Activated CD4-positive, alpha-beta memory T cell treated with anti-CD3 and anti-CD28 coated beads, Interleukin-2, amount 10 ng/mL, durations not matched to agents 7 days and 5 days (primary cell): ENCODE data around the gene TBC1D22B. TPM values are rescaled to one million over a fixed set of nuclear protein-coding genes. Genes with fewer than 3 reads are reported as not detected.

ENCODE experiments used
- CTCF ChIA-PET: fragments of 350-600 bp; sonication (Branson Sonifier 250); formaldehyde crosslinking; loops from one replicate; lab custom pipeline; 2021; ENCODE audit warnings: antibody characterized with exemption, inconsistent platforms; lab: Charles Lee
- POLR2A ChIA-PET: fragments of 350-600 bp; sonication (Branson Sonifier 250); formaldehyde crosslinking; loops from one replicate; lab custom pipeline; 2021; ENCODE audit warnings: antibody characterized with exemption; lab: Charles Lee
- DNase-seq: peaks from one replicate; pipeline ENCODE4 v3.0.0-alpha.2; 2020
- H3K27ac Mint-ChIP-seq: one replicate; pipeline ENCODE4 v1.8.0; 2021; ENCODE audit warnings: mild to moderate bottlenecking, mixed read lengths
- H3K27me3 Mint-ChIP-seq: one replicate; pipeline ENCODE4 v1.8.0; 2021; ENCODE audit warnings: mixed read lengths
- H3K36me3 Mint-ChIP-seq: one replicate; pipeline ENCODE4 v1.8.0; 2021; ENCODE audit warnings: low read depth, mixed read lengths
- H3K4me1 Mint-ChIP-seq: one replicate; pipeline ENCODE4 v1.8.0; 2021; ENCODE audit warnings: mixed read lengths
- H3K4me3 Mint-ChIP-seq: one replicate; pipeline ENCODE4 v1.8.0; 2021; ENCODE audit warnings: mild to moderate bottlenecking, mixed read lengths
- H3K9me3 Mint-ChIP-seq: one replicate; pipeline ENCODE4 v1.8.0; 2021; ENCODE audit warnings: mixed read lengths
- total RNA-seq, 2 experiments: library from RNA; stranded (reverse); gene quantifications; one replicate each; pipeline ENCODE4 v1.2.3, GENCODE V29; 2021

The TBC1D22B gene
- total RNA-seq, 2 experiments from 2014 or later = 16.5 TPM

GRCh38 chr6:37242429-37243052 lies 15.0 kb upstream of the TBC1D22B start:
- no peaks in the 10 kb centered on the region for H3K36me3 Mint-ChIP-seq

DNA sequence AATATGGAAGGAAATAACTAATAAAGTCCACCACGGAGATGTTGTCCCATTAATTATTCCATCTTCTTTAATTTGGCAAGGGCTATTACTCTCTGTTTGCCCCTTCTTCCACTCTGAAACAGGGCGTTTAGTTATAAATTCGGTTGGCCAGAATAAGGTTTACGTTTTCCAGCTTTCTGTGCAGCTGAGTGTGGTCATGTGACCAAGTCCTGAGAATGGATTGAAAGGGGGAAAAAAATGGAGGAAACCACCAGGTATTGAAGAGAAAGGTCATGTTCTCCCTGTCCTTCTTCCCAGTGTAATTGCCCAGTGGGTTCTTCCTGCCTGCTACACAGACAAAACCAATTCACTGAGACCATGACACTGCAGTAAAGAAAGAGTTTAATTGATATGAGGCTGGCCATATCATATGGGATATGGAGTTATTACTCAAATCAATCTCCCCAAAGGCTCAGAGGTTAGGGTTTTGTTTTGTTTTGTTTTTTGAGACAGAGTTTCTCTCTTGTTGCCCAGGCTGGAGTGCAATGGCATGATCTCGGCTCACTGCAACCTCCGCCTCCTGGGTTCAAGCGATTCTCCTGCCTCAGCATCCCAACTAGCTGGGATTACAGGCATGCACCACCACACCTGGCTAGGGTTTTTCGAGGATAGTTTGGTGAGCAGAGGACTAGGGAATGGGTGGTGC lies 14.3 kb upstream of the TBC1D22B start:
- no peak overlapping the region for H3K4me3 Mint-ChIP-seq
- DNase-seq = no peak
- CTCF ChIA-PET = no interaction called here
- H3K36me3 Mint-ChIP-seq = no peaks in the 10 kb centered on the region
- no peaks in the 10 kb centered on the region for H3K27me3 Mint-ChIP-seq
- no peaks in the 10 kb centered on the region for H3K9me3 Mint-ChIP-seq
- POLR2A ChIA-PET = no interaction called here
- H3K4me1 Mint-ChIP-seq = peaks cover 18% of the 10 kb centered on the region
- H3K27ac Mint-ChIP-seq = no peak overlapping the region

More at GRCh38 chr6:37242429-37243052, 15.0 kb upstream of the TBC1D22B start:
- ChIA-PET POLR2A (interaction anchor here (0.6 kb wide), 1 partner anchor 69 kb away, joined by 3 read pairs; no protein-coding TSS in a partner anchor), CTCF (interaction anchor here (0.8 kb wide), 1 partner anchor 224 kb away, joined by 3 read pairs; no protein-coding TSS in a partner anchor)
- Mint-ChIP-seq H3K4me3 (no peak overlapping the region), H3K27me3 (no peaks in the 10 kb centered on the region), H3K9me3 (no peaks in the 10 kb centered on the region), H3K27ac (no peak overlapping the region), H3K4me1 (peaks cover 22% of the 10 kb centered on the region)
- DNase-seq = no peak

DNA sequence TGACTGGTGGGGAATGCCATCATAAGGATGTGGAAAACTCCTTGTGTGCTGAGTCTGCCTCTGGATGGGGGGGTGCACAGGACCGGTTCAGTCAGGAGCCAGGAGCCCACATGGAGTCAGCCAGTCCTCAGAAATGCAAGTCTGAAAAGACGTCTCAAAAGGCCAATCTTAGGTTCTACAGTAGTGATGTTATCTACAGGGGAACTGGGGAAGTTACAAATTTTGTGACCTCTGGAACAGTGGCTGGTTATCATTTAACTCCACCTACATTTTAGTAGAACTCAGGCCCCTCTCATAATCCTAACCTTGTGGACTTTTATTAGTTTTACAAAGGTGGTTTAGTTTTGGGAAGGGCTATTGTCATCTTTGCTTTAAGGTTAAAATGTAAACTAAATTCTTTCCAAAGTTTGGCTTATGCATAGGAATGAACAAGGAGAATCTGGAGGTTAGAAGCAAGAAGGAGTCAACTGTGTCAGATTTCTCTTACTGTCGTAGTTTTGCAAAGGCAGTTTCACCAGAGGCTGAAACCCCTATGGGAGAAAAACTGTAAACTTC lies 13.7 kb upstream of the TBC1D22B start:
- Mint-ChIP-seq H3K36me3 (no peaks in the 10 kb centered on the region), H3K9me3 (no peaks in the 10 kb centered on the region), H3K4me1 (peaks cover 14% of the 10 kb centered on the region), H3K27me3 (no peaks in the 10 kb centered on the region), H3K27ac (no peak overlapping the region), H3K4me3 (no peak overlapping the region)
- ChIA-PET CTCF (no interaction called here), POLR2A (interaction anchor here (1.1 kb wide), 1 partner anchor 14 kb away, joined by 3 read pairs; the partner anchor contains the start of gene TBC1D22B)
- DNase-seq = no peak

- H3K4me3 Mint-ChIP-seq = no peak overlapping the region
Observed at GRCh38 chr6:37244430-37245310, 12.9 kb upstream of the TBC1D22B start.

GRCh38 chr6:37251211-37251780 lies 6.3 kb upstream of the TBC1D22B start:
- H3K27me3 Mint-ChIP-seq = no peaks in the 10 kb centered on the region
- H3K4me3 Mint-ChIP-seq = no peak overlapping the region
- ChIA-PET POLR2A (no interaction called here), CTCF (interaction anchor here (2.0 kb wide), 1 partner anchor 63 kb away, joined by 5 read pairs; no protein-coding TSS in a partner anchor)
- no peak for DNase-seq
- H3K27ac Mint-ChIP-seq = no peak overlapping the region
- peaks cover 3% of the 10 kb centered on the region for H3K36me3 Mint-ChIP-seq
- H3K4me1 Mint-ChIP-seq = peaks cover under 1% of the 10 kb centered on the region
- no peaks in the 10 kb centered on the region for H3K9me3 Mint-ChIP-seq

More at GRCh38 chr6:37244430-37245310, 12.9 kb upstream of the TBC1D22B start:
- Mint-ChIP-seq H3K36me3 (no peaks in the 10 kb centered on the region), H3K4me1 (peaks cover 11% of the 10 kb centered on the region), H3K9me3 (no peaks in the 10 kb centered on the region), H3K27me3 (no peaks in the 10 kb centered on the region), H3K27ac (no peak overlapping the region)
- POLR2A ChIA-PET = interaction anchor here (1.1 kb wide), 1 partner anchor 13 kb away, joined by 3 read pairs; the partner anchor contains the start of gene TBC1D22B
- CTCF ChIA-PET = no interaction called here
- DNase-seq = no peak

DNA sequence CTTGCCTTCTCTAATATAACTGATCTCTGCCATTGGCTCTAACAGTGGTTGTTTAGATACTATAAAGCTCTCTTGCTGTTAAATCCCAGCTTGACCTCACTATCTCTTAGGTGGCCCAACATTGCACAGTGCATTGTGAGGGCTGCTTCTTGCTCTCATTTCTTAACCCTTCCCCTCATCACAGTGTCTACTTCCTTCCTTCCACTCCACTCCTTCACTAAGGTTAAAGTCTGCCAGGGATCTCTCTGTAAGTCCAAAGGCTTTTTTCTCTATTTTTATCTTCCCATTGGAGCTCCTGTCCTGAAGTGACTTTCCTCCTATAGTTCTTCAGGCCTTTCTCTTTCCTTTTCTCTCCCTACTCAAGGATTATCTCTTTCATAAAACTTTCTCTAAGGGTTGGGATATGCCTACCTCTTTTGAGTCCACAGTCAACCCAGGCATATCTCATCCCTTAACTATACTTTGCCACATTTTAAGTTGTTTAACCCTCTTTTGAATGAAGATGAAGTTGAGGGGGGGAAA lies 4.0 kb upstream of the TBC1D22B start:
- POLR2A ChIA-PET = interaction anchor here (1.3 kb wide), 1 partner anchor 16 kb away, joined by 3 read pairs; no protein-coding TSS in a partner anchor
- no peaks in the 10 kb centered on the region for H3K27me3 Mint-ChIP-seq
- DNase-seq = no peak
- no peaks in the 10 kb centered on the region for H3K9me3 Mint-ChIP-seq
- CTCF ChIA-PET = no interaction called here
- peaks cover 13% of the 10 kb centered on the region for H3K4me1 Mint-ChIP-seq
- H3K36me3 Mint-ChIP-seq = peaks cover 3% of the 10 kb centered on the region
- H3K27ac Mint-ChIP-seq = no peak overlapping the region
- H3K4me3 Mint-ChIP-seq = no peak overlapping the region

DNA sequence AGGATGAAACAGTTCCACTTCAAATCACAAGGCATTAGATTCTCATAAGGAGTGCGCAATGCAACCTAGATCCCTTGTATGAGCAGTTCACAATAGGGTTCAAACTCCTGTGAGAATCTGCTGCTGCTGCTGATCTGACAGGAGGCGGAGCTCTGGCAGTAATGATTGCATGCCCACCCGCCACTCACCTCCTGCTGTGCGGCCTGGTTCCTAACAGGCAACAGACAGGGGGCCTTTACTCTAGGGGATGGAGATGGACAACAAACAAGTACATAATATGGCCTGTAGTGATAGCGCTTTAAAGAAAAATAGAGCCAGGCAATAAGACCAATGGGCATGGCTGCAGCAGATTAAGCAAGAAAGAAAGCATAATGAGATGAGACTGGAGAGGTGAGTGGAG lies 2.7 kb upstream of the TBC1D22B start:
- H3K36me3 Mint-ChIP-seq = peaks cover 3% of the 10 kb centered on the region
- ChIA-PET POLR2A (interaction anchor here (0.7 to 1.3 kb wide), 2 partner anchors 15 to 113 kb away, joined by 3 read pairs; no protein-coding TSS in a partner anchor), CTCF (interaction anchor here (0.6 to 1.5 kb wide), 2 partner anchors 35 to 443 kb away, joined by 3 read pairs; partner anchors contain the start of gene MDGA1)
- no peaks in the 10 kb centered on the region for H3K9me3 Mint-ChIP-seq
- H3K4me3 Mint-ChIP-seq = no peak overlapping the region
- H3K4me1 Mint-ChIP-seq = peaks cover 24% of the 10 kb centered on the region
- H3K27me3 Mint-ChIP-seq = no peaks in the 10 kb centered on the region
- H3K27ac Mint-ChIP-seq = no peak overlapping the region
- no peak for DNase-seq

- no peaks in the 10 kb centered on the region for H3K27me3 Mint-ChIP-seq
- peak overlapping the region; percentile 25 for H3K4me3 Mint-ChIP-seq
- CTCF ChIA-PET = interaction anchor here (1.0 to 2.8 kb wide), 4 partner anchors 47 to 371 kb away, joined by 3 to 13 read pairs (median 4); partner anchors contain the start of gene C6orf89
- peaks cover 38% of the 10 kb centered on the region for H3K4me1 Mint-ChIP-seq
- H3K36me3 Mint-ChIP-seq = peaks cover 7% of the 10 kb centered on the region
- DNase-seq = no peak
- H3K27ac Mint-ChIP-seq = no peak overlapping the region
- POLR2A ChIA-PET = interaction anchor here (0.7 to 3.8 kb wide), 21 partner anchors 12 to 562 kb away, joined by 3 to 19 read pairs (median 4); partner anchors contain the start of genes CMTR1, MTCH1, PPIL1 and RNF8
- H3K9me3 Mint-ChIP-seq = no peaks in the 10 kb centered on the region
Observed at GRCh38 chr6:37256692-37257319, 766 bp upstream of the TBC1D22B start.

DNA sequence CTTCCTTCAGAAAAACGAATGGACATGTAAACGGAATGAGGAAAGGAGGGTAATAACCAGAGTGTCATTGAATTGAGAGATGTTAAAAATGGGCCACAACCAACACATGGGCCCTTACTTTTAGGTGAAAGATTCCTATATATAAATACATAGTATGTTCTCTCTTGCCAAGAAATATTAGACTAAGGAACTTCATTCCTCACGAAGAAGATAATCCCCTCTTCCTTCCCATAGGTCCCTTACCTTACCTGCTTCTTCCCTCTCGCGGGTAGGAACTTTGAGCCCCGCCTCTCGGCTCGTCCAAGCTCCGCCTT lies 295 bp upstream of the TBC1D22B start:
- POLR2A ChIA-PET = interaction anchor here (0.7 to 3.8 kb wide), 26 partner anchors 13 to 662 kb away, joined by 3 to 19 read pairs (median 4); partner anchors contain the start of genes C6orf89, CMTR1, MTCH1 and PPIL1
- Mint-ChIP-seq H3K27ac (peak overlapping the region; percentile 86), H3K36me3 (peaks cover 8% of the 10 kb centered on the region), H3K4me3 (peak overlapping the region; percentile 83), H3K4me1 (peaks cover 39% of the 10 kb centered on the region), H3K27me3 (no peaks in the 10 kb centered on the region), H3K9me3 (no peaks in the 10 kb centered on the region)
- DNase-seq = no peak
- CTCF ChIA-PET = interaction anchor here (0.8 to 2.8 kb wide), 6 partner anchors 47 to 372 kb away, joined by 3 to 13 read pairs (median 4); partner anchors contain the start of gene C6orf89

GRCh38 chr6:37258405-37259105 lies 983 bp downstream of the TBC1D22B start:
- Mint-ChIP-seq H3K27me3 (no peaks in the 10 kb centered on the region), H3K36me3 (peaks cover 17% of the 10 kb centered on the region), H3K4me1 (peaks cover 49% of the 10 kb centered on the region), H3K4me3 (peak overlapping the region; percentile 83), H3K27ac (peak overlapping the region; percentile 86), H3K9me3 (no peaks in the 10 kb centered on the region)
- ChIA-PET CTCF (interaction anchor here (0.8 to 2.8 kb wide), 6 partner anchors 45 to 240 kb away, joined by 3 to 13 read pairs (median 4); no protein-coding TSS in a partner anchor), POLR2A (interaction anchor here (0.6 to 3.8 kb wide), 32 partner anchors 11 to 560 kb away, joined by 3 to 19 read pairs (median 4); partner anchors contain the start of genes CMTR1, MTCH1, PPIL1 and RNF8)
- no peak for DNase-seq
